ENCODE results near the gene PRKN. TPM values are rescaled to one million over a fixed set of nuclear protein-coding genes. Genes with fewer than 3 reads are reported as not detected.

Gene PRKN
- total RNA-seq, 1 experiment from 2014 or later: 0.34 TPM

DNA sequence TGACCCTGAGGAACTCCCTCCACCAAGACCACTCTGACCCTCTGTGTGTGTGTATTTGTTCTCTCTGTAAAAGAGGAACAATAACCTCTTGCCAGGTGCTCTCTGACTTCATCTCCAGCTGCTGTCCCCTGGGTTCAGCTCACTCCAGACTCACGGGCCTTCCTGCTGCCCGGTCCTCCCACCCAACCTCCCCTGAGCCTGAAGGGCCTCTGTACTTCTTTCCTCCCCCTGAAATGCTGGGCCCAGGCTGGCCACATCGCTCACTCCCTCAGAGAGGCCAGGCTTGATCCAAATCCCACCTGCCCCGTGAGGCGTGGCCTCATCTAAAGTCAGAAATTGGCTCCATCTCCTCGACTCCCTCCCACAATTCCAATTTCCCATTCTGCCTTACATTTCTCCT, 202.4 kb downstream of the PRKN start:
- H3K36me3 Mint-ChIP-seq (ENCODE audit: insufficient read depth, unreplicated experiment): no peaks in the 10 kb centered on the region
- Histone ChIP-seq H3K4me3 (ENCODE audit: low read depth, low read length) (no peak overlapping the region), H3K36me3 (ENCODE audit: control insufficient read depth, insufficient read depth, low read length) (no peaks in the 10 kb centered on the region), H3K9me3 (no peaks in the 10 kb centered on the region), H3K4me1 (no peaks in the 10 kb centered on the region), H3K27me3 (replicated peaks; ENCODE audit: control insufficient read depth, insufficient read depth, low read length) (no peaks in the 10 kb centered on the region)
- ChIA-PET CTCF (no interaction called here), POLR2A (no interaction called here)
- H3K27ac Mint-ChIP-seq (ENCODE audit: unreplicated experiment): no peak overlapping the region
- BruUV-seq (replicated peaks): no TSS peak
- intact Hi-C loops (cut with micrococcal nuclease; ENCODE audit: unreplicated experiment): no loop called here
- no peak overlapping the region for H3K4me3 Mint-ChIP-seq (ENCODE audit: unreplicated experiment)
- H3K4me1 Mint-ChIP-seq (ENCODE audit: low read depth, unreplicated experiment): no peaks in the 10 kb centered on the region
- no peaks in the 10 kb centered on the region for H3K27me3 Mint-ChIP-seq (ENCODE audit: insufficient read depth, unreplicated experiment)
- DNase-seq: no peak
- TF ChIP-seq, protein P1, sequence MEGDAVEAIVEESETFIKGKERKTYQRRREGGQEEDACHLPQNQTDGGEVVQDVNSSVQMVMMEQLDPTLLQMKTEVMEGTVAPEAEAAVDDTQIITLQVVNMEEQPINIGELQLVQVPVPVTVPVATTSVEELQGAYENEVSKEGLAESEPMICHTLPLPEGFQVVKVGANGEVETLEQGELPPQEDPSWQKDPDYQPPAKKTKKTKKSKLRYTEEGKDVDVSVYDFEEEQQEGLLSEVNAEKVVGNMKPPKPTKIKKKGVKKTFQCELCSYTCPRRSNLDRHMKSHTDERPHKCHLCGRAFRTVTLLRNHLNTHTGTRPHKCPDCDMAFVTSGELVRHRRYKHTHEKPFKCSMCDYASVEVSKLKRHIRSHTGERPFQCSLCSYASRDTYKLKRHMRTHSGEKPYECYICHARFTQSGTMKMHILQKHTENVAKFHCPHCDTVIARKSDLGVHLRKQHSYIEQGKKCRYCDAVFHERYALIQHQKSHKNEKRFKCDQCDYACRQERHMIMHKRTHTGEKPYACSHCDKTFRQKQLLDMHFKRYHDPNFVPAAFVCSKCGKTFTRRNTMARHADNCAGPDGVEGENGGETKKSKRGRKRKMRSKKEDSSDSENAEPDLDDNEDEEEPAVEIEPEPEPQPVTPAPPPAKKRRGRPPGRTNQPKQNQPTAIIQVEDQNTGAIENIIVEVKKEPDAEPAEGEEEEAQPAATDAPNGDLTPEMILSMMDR (IDR thresholded peaks at IDR 0.05; ENCODE audit: insufficient read depth in 1 of 2, low read depth in 1 of 2, low read length in 1 of 2, severe bottlenecking in 1 of 2, unreplicated experiment in 1 of 2): no peak
- H3K9me3 Mint-ChIP-seq (ENCODE audit: unreplicated experiment): no peaks in the 10 kb centered on the region

DNA sequence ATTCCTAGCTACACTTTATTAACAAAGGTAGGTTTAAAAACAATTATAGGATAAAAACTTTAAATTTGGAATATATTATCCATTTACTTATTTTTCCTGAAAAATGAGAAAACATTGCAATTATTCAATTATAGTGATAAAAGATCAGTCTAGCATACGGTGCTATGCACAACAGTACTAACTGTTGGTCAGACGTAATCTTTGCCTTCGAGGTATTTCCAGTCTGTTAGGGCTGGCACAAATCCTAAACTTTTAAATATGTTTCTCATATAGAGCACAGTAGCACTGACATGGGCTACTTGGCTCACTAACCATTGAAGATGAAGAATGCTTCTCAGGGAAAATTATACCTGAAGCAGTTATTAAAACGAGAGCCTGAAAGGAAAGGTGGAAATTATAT, 214.8 kb downstream of the PRKN start:
- Mint-ChIP-seq H3K27me3 (ENCODE audit: insufficient read depth, unreplicated experiment) (peaks cover 6% of the 10 kb centered on the region), H3K4me3 (ENCODE audit: unreplicated experiment) (no peak overlapping the region), H3K36me3 (ENCODE audit: insufficient read depth, unreplicated experiment) (no peaks in the 10 kb centered on the region), H3K9me3 (ENCODE audit: unreplicated experiment) (no peaks in the 10 kb centered on the region), H3K27ac (ENCODE audit: unreplicated experiment) (no peak overlapping the region), H3K4me1 (ENCODE audit: low read depth, unreplicated experiment) (no peaks in the 10 kb centered on the region)
- no peak for DNase-seq
- Histone ChIP-seq H3K4me1 (no peaks in the 10 kb centered on the region), H3K36me3 (ENCODE audit: control insufficient read depth, insufficient read depth, low read length) (no peaks in the 10 kb centered on the region), H3K4me3 (ENCODE audit: low read depth, low read length) (no peak overlapping the region), H3K9me3 (no peaks in the 10 kb centered on the region), H3K27me3 (replicated peaks; ENCODE audit: control insufficient read depth, insufficient read depth, low read length) (no peaks in the 10 kb centered on the region)
- intact Hi-C loops (cut with micrococcal nuclease; ENCODE audit: unreplicated experiment): no loop called here
- no TSS peak for BruUV-seq (replicated peaks)
- TF ChIP-seq, protein P1 (IDR thresholded peaks at IDR 0.05; ENCODE audit: insufficient read depth in 1 of 2, low read depth in 1 of 2, low read length in 1 of 2, severe bottlenecking in 1 of 2, unreplicated experiment in 1 of 2): no peak
- ChIA-PET POLR2A (no interaction called here), CTCF (no interaction called here)

DNA sequence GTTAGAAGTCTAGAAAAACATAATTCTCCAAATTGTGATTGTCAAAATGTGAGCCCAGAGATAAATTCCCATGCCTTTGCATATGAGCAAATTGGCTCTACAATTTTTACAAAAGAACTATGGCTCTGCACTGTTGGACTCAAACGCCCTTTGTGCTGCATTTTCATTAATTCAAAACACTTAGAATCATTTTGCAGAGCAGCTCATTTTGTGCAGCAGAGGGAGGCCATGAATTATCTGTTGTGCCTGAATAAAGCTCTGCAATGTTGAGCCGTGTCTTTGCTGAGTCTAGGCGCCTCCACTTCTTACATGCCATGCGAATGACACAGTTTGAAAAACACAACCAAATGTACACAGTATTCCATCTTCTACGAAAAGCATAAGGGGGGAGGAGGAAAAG, 230.2 kb downstream of the PRKN start:
- H3K4me1 ChIP-seq: no peaks in the 10 kb centered on the region
- POLR2A ChIA-PET: no interaction called here
- H3K36me3 ChIP-seq (ENCODE audit: control insufficient read depth, insufficient read depth, low read length): no peaks in the 10 kb centered on the region
- DNase-seq: no peak
- H3K9me3 ChIP-seq: no peaks in the 10 kb centered on the region
- Mint-ChIP-seq H3K4me3 (ENCODE audit: unreplicated experiment) (no peak overlapping the region), H3K36me3 (ENCODE audit: insufficient read depth, unreplicated experiment) (no peaks in the 10 kb centered on the region), H3K9me3 (ENCODE audit: unreplicated experiment) (no peaks in the 10 kb centered on the region), H3K27ac (ENCODE audit: unreplicated experiment) (no peak overlapping the region), H3K4me1 (ENCODE audit: low read depth, unreplicated experiment) (no peaks in the 10 kb centered on the region), H3K27me3 (ENCODE audit: insufficient read depth, unreplicated experiment) (no peaks in the 10 kb centered on the region)
- CTCF ChIA-PET: no interaction called here
- intact Hi-C loops (cut with micrococcal nuclease; ENCODE audit: unreplicated experiment): no loop called here
- no TSS peak for BruUV-seq (replicated peaks)
- no peak overlapping the region for H3K4me3 ChIP-seq (ENCODE audit: low read depth, low read length)
- TF ChIP-seq, protein P1 (IDR thresholded peaks at IDR 0.05; ENCODE audit: insufficient read depth in 1 of 2, low read depth in 1 of 2, low read length in 1 of 2, severe bottlenecking in 1 of 2, unreplicated experiment in 1 of 2): no peak
- H3K27me3 ChIP-seq (replicated peaks; ENCODE audit: control insufficient read depth, insufficient read depth, low read length): no peaks in the 10 kb centered on the region
